GM18861 (cell line): Measurements from ENCODE around the gene TPSAB1.
"Not testable (repeated sequence)": the region's sequence is repeated elsewhere in the genome, so short reads cannot be mapped to it uniquely, and the experiment has no call there.

ENCODE experiments used
- ATAC-seq: cut with Tn5 transposase; IDR thresholded peaks from one replicate; pipeline ENCODE4 v1.9.1; 2021; ENCODE audit not compliant: unreplicated experiment

Gene TPSAB1

DNA sequence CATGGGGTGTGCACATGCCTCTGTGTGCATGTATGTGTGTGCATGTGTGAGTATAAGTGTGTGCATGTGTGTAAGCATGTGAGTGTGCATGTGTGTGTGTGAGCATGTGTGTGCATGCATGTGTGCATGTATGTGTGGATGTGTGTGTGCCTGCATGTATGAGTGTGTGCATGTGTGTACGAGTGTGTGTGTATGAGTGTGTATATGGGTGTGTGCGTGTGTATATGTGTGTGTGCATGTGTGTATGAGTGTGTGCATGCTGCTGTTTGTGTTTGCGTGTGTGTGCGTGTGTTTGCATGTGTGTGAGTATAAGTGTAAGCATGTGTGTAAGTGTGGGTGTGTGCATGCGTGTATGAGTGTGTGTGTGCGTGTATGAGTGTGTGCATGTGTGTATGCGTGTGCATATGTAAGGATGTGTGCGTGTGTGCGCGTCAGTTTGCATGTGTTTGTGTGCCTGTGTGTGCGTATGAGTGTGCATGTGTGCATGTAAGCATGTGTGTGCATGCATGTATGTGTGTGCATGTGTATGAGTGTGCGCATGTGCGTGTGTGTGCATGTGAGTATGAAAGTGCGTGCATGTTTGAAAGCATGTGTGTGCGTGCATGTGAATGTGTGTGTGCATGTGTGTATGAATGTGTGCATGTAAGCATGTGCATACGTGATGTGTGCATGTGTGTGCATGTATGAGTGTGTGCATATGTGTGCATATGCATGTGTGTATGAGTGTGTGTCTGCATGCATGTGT is 24.0 kb downstream of the TPSAB1 start:
- ATAC-seq, result no peak

DNA sequence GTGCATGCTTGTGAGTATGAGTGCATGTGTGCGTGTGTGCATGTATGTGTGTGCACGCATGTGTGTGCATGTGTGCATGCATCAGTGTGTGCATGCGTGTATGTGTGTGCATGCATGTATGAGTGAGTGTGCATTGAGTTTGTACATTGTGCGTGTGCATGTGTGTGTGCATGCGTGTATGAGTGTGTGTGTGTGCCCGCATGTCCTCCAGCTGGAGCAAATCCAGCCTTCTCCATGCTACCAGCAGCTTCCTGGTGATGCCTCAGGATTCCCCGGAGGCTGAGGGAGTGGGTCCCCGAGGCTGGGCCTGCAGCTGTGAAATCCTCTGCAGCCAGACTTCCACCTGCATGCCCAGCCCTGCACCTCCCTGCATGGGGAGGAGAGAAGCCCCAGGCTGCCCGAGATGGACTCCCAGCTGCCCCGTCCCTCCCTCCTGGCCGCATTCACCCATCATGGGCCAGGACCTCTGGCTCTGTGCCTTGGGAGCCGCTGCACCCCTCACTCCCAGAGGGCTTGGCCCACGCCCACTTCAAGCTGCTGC is 24.7 kb downstream of the TPSAB1 start:
- ATAC-seq, result no peak

DNA sequence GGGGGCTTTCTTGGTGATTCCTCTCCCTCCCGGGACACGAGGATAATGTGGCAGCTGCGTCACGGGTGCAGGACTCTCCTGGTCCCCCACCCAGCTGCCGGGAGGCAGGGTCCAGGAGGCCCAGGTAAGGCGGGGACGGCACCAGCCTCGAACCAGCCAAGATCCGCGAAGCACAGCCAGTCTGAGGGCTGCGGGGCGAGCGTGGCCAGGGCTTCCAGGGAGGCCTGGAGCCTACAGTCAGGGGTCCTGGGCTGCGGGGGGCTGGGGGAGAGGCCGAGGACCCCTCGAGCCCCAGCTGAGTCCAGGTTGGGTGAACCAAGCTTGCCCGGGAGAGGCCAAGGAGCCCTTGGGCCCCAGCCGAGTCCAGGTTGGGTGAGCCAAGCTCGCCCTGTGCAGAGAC is 25.3 kb downstream of the TPSAB1 start:
- ATAC-seq, result no peak

DNA sequence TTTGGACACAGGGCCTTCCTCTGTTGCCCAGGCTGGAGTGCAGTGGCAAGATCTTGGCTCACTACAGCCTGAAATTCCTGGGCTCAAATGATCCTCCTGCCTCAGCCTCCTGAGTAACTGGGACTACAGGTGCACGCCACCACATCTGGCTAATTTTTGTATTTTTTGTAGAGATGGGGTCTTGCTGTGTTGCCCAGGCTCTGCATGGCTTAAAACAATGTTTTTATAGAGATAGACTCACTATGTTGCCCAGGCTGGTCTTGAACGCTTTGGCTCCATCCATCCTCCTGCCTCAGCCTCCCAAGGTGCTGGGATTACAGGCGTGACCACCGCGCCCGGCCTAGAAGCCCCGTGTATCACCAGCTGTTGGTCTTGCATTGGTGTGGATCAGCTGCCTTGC is 28.9 kb downstream of the TPSAB1 start:
- not testable (repeated sequence) for ATAC-seq

DNA sequence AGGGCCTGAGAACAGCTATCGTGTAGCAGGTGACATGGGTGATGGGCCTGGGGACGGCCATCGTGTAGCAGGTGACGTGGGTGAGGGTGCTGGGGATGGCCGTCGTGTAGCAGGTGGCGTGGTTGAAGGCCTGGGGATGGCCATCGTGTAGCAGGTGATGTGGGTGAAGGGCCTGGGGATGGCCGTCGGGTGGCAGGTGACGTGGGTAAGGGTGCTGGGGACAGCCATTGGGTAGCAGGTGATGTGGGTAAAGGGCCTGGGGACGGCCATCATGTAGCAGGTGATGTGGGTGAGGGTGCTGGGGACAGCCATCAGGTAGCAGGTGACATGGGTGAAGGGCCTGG is 30.8 kb downstream of the TPSAB1 start:
- ATAC-seq, result no peak

DNA sequence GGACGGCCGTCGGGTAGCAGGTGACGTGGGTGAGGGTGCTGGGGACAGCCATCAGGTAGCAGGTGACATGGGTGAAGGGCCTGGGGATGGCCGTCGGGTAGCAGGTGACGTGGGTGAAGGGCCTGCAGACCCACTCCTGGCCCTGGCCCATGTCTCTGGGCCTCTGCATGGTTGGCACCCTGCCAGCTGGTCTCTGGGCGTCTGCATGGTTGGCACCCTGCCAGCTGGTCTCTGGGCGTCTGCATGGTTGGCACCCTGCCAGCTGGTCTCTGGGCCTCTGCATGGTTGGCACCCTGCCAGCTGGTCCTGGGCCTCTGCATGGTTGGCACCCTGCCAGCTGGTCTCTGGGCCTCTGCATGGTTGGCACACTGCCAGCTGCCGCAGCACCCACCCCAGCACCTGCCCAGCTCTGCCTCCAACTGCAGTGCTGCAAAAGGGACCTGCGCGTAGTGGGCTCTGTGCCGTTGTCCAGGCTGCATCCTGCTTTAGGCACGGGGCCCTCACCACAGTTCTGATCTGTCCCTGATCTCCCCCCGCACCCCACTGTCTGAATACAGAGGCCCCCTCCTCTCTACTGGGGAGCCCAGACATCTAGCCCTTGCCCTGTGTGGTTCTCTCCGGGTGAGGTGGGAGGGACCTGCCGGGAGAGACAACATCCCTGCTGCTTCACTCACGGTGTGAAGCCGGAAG is 31.4 kb downstream of the TPSAB1 start:
- ATAC-seq, result not testable (repeated sequence)

DNA sequence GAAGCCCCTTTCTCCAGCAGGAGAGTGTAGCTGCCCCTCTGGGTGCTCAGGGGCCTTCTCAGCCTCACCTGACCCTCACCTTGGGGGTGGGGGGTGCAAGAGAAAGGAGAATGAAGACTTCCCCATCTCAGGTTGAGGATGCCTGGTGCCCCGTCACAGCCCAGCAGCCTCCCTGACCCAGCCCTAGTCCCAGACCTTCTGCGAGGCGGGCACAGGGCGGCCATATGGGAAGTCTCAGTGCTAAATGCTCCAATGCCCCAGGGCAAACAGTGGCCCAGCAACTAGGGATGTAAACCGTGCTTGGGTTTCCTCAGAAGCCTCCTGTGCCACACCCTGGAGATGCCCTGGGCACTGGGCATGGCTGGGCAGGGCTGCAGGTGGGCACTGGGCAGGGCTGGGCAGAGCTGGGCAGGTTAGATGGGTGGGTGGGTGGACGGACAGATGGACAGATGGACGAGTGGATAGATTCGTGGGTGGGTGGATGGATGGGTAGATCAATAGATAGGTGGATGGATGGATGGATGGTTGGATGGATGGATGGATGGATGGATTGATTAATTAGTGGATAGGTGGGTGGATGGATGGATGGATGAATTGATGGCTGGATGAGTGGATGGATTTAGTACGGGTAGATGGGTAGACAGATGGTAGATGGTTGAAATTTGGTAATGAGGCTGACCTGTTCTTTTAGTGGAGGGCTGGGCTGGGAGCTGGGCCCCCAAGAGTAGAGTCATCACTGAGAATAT is 32.1 kb downstream of the TPSAB1 start:
- no peak for ATAC-seq

DNA sequence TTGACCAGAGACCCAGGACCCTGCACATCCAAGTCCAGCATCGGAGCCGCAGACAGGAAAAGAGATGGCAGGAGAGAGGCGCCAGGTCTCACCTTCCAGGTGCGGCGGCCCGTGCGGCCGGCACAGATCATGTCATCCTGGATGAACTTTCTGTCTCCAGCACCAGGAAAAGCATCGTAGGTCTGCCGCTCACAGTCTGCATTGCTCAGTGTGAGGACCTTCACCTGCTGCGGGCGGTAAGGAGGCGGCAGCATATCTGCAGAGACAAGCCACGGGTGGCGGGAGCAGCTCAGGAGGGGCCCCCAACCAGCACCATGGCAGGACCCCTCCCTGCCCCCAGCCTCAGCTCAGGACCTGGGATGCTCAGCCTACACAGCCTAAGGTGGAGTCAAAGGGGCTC is 33.3 kb downstream of the TPSAB1 start:
- ATAC-seq, result no peak

DNA sequence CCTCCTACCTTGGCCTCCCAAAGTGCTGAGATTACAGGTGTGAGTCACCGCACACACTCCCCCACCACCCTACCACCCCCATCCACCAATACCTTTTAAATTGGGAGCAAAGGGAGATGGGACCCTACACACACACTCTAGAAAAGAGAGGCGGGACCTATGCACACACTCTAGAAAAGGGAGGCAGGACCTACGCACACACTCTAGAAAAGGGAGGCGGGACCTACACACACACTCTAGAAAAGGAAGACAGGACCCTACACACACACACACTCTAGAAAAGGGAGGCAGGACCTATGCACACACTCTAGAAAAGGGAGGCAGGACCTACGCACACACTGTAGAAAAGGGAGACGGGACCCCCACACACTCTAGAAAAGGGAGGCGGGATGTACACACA is 34.3 kb downstream of the TPSAB1 start:
- ATAC-seq, result no peak

DNA sequence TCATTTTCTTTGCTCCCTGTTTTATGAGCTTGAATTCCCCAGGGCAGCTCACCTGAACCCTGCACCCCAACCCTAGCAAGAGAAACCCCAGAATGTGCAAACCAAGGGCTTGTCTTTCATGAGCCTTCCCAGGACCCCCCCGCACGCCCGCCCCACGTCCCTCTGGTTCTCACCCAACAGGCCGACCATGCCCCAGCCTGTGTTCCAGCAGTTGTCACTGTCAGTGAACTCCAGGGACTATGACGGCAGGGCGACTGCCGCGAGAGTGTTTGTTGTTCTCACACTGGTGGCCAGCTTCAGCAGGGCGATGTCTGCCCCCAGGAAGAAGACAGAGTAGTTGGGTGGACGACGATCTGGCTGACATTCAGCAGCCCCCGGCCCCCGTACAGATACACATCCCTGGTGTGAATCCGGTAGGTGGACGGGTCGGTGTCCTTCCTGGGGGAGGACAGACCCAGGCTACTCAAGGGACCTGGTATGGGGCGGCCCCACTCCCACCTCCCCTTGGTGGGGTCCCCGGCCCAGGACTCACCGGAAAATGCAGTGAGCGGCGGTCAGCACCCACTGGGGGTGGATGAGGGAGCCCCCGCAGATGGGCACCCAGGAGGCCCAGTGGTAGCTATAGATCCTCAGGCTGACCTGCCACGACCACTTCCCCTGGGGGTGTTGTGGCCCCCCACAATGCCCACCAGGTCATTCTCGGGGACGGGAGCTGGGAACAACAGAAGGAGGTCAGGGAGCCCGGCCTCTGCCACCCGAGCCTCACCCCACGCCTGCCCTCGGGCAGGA is 35.5 kb downstream of the TPSAB1 start:
- no peak for ATAC-seq

DNA sequence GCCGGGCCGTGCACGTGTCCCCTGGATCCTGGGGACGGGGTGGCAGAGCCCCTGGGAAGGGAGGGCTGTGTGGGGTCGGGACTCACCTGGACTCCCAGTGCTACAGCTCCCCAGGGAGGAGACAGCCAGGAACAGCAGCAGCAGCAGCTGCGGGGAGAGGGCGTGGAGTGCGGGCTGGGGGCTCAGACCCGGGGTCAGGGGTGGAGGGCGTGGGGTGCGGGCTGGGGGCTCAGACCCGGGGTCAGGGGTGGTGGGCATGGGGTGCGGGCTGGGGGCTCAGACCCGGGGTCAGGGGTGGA is 36.0 kb downstream of the TPSAB1 start:
- no peak for ATAC-seq

DNA sequence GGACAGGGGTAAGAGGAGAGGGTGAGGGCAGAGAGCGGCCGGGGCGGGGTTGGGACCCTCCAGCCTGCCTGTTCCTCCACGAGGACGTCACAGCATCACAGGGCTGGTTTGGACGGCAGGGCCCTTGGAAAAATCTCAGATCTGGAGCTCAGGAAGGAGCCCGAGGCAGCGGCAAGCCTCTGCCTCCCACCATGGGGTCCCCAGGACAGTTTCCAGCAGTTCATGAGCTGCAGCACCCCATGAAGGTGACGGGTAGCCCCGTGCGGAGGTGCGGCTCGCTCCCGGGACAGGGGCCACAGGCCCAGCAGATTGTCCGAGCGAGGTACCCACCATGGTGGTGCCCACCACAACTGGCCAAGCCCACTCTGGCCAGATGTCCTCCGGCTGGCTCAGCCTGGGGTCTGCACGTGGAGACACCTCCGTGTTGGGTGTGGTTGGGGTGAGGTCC is 36.7 kb downstream of the TPSAB1 start:
- no peak for ATAC-seq

DNA sequence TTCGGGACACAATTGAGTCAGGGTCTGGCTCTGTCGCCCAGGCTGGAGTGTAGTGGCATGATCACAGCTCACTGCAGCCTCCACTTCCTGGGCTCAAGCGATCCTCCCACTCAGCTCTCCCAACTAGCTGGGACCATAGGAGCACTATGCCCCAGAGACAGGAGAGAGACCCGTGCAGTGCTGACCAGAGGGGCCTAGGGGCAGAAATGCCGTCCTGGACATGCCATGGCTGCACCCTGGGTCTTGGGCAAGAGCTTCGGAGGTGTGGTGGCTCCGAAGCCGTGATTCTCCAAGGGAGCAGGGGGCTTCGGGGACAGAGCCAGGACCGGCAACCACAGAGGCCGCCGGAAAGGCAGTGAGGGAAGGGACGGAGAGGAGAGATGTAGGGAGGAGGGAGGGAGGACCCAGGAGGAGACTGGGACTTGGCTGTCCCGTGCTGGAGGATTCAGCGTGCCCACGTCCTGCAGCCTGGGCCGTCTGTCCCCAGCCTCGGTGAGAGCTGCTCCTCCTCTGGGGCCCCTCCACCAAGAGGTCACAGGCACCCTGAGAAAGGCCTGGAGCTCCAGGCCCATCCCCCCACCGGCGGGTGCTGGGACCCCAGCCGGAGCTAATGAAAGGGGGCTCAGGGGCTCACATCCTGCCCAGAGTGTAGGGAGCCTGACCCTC is 37.2 kb downstream of the TPSAB1 start:
- no peak for ATAC-seq

DNA sequence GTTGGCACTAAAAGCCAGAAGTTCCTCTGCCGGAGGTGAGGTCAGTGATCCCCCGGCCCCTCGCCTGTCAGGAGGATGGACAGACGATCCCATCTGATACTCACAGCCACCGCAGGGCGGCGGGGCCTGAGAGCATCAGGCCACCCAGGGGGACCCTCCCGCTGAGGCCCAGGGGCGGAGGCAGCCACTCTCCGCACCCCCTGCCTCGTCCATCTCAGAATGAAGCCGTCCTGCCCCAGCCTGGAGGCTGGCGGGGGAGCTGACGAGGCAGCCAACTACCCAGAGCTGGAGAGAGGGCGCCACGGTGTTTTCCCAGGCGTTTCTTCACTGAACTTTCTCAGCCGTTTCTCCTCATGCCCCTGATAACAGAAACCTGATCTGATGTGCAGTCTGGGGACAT is 38.0 kb downstream of the TPSAB1 start:
- no peak for ATAC-seq

DNA sequence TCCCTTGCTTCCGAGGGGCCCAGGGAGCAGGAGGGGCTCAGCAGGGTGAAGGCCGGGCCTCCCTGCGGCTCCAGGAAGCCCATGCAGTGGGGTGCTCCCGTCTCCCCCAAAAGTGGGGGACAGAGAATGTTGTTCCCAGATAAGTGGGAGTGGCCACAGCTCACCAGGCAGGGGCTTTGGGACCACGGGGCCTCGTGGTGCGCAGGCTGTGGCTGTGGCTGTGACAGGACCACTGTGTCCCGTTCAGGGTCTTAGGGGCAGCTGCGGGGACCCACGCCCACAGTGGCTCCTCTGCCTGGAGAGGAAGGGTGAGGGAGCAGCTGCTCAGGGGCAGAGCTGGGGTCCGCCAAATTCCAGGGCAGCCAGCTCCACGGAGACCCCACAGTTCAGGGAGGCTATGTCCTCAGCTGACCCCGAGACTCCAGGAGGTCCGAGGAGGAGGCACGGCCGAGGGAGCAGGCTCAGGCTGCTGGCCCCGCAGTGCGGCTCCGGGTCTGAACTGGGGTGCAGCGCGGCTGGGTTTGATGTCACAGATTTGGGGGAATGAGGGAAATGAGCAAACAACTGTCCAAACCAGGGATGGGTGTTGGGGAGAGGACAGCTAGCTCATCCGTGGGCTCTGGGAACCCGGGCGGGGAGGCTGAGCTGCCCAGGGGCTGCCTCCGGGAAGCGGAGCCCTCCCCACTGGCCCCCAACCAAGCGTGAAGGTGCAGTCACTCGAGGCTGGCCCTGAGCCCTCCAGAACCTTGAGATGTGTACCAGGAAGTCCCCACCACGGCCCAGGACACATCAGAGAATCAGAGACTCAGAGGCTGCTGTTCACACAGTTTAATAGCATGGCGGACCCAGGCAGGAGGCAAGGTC is 38.8 kb downstream of the TPSAB1 start:
- ATAC-seq, result no peak

DNA sequence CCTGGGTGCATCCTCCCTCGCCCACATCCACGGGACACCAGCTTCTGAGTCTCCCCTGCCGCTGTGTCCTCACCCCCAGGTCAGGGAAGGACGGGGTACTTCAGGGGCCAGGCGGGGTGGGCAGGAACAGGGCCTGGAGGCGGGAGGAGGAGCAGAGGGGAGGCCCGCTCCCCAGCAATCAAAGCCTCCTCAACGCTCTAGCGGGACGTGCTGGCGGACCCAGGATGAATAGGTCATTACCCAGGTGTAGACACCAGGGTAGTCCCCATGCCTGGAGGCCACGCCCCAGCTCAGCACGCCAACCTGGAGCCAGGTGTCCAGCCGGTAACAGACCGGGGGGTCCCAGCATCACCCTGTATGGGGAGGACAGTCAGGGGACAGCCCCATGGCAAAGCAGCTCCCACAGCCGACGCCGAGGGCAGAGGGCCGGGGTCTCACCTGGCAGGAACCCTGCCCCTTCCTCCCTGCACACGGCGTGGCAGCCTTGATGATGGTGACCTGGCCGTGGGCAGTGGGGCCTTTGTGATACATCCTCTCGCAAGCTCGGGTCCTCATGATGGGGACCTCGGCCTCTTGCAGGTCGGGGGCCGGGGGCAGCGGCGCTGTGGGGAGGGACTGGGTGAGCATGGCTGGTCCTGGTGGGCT is 39.6 kb downstream of the TPSAB1 start:
- ATAC-seq, result no peak

DNA sequence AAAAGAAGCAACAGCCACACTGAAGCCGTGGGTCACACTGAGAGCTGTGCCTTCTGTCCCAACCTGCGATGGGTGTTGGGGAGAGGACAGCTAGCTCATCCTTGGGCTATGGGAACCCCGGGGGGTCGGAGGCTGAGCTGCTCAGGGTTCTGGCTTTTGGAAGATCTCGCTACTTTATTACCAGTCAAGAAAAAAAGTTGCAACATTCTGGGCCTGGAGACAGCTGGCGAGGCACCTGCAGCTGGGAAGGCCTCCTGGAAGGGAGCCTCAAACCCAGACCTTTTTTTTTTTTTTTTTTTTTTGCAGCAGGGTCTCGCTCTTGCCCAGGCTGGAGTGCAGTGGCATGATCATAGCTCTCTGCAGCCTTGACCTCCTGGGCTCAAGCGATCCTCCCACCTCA is 40.3 kb downstream of the TPSAB1 start:
- ATAC-seq, result no peak

DNA sequence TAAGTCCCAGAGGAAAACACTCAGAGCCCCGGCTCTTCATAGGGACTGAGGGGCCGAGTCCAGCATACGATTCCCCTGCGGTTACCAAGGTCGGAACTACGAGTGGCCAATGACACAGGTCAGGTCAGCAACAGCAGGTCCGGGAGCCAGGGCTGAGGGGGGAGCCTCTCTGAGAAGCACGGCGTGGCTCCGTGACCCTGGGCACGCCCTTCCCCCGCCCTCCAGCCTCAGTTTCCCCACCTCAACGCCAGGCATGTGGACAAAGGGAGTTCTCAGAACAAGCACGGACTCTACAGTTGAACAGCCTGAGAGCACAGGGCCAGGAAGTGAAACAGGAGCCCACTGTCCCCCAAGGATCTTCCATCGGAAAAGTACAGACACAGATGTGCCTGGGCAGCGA is 41.0 kb downstream of the TPSAB1 start:
- ATAC-seq, result no peak

DNA sequence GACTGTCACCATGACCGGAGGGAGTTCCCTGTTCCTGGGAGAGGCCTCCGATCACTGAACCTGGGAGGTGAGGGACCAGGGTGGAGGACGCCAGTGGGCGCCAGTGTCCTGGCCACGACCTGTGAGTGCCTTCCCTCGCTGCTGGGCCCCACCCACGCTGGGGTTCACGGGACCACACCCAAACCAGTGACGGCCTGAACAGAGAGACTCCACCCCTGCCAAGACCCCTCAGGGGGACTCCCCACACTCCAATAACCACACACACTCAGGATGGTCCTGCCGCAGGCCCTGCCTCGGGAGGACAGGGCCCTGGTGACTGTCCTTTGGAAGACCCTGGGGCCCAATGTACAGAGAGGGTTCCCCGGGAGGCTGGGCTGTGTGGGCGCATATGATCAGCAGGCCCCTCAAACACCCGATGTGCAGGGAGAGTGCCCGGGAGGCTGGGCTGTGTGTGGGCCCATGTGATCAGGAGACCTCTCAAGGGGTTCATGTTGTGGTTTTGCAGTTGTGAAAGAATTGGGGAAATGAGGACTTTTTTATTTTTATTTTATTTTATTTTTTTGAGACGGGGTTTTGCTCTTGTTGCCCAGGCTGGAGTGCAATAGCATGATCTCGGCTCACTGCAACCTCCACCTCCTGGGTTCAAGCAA is 41.9 kb downstream of the TPSAB1 start:
- no peak for ATAC-seq
